SK-N-SH (cell line): ENCODE data around the gene SIX4. TPM values are rescaled to one million over a fixed set of nuclear protein-coding genes. Genes with fewer than 3 reads are reported as not detected.

Source experiments
- CTCF ChIA-PET: fragments of 300-600, 350-600 bp; formaldehyde crosslinking; extraction: SDS; loops from one replicate; lab custom pipeline; 2021; lab: Yijun Ruan, JAX
- POLR2A ChIA-PET: fragments of 350-600 bp; sonication (Branson Sonifier 250); formaldehyde crosslinking; extraction: SDS; loops from one replicate; lab custom pipeline; 2020; ENCODE audit warnings: antibody characterized with exemption, inconsistent platforms; lab: Yijun Ruan, JAX
- DNase-seq: peaks from one replicate; pipeline ENCODE4 v3.0.0; 2012
- H2AFZ ChIP-seq: fragments of 200-600 bp; sonication (generic); 2 replicates; pipeline ENCODE4 v1.8.1; 2016; ENCODE audit warnings: antibody characterized with exemption, mild to moderate bottlenecking, low read depth
- H3F3A ChIP-seq: fragments of 200-600 bp; sonication (generic); replicated peaks from 2 replicates; pipeline ENCODE3; 2016; ENCODE audit warnings: antibody characterized with exemption, mild to moderate bottlenecking; ENCODE audit not compliant: insufficient read depth
- H3K27ac ChIP-seq, 2 experiments: fragments of 200-500 bp in 1 of 2; fragments of 200-600 bp in 1 of 2; sonication (Bioruptor generic) in 1 of 2; sonication (generic), shearing (Covaris generic) in 1 of 2; 2 replicates each; pipeline versions ENCODE4 v1.5.1 to v1.6.1; 2014 to 2016; ENCODE audit warnings: low read depth in 2 of 2, inconsistent platforms in 1 of 2, low read length in 1 of 2, mild to moderate bottlenecking in 1 of 2, mixed read lengths in 1 of 2
- H3K27me3 ChIP-seq: fragments of 200-600 bp; sonication (generic), shearing (Covaris generic); 2 replicates; pipeline ENCODE4 v1.6.1; 2016; ENCODE audit warnings: mixed run types; ENCODE audit not compliant: insufficient read depth
- H3K36me3 ChIP-seq, 2 experiments: fragments of 200-500 bp in 1 of 2; fragments of 200-600 bp in 1 of 2; sonication (Bioruptor generic) in 1 of 2; sonication (generic) in 1 of 2; replicated peaks in 1 of 2; 2 replicates each; pipeline versions ENCODE3 to v1.5.1; 2014 to 2016; ENCODE audit warnings: low read length in 1 of 2, mild to moderate bottlenecking in 1 of 2; ENCODE audit not compliant: insufficient read depth in 2 of 2, control insufficient read depth in 1 of 2
- H3K4me1 ChIP-seq, 2 experiments: fragments of 200-500 bp in 1 of 2; fragments of 200-600 bp in 1 of 2; sonication (Bioruptor generic) in 1 of 2; sonication (generic), shearing (Covaris generic) in 1 of 2; 2 replicates each; pipeline versions ENCODE4 v1.5.1 to v1.6.1; 2014 to 2016; ENCODE audit warnings: low read depth in 1 of 2, low read length in 1 of 2, mixed run types in 1 of 2; ENCODE audit not compliant: insufficient read depth in 2 of 2, control insufficient read depth in 1 of 2
- H3K4me2 ChIP-seq: fragments of 200-600 bp; sonication (generic), shearing (Covaris generic); 2 replicates; pipeline ENCODE4 v1.6.1; 2017; ENCODE audit warnings: mixed run types
- H3K4me3 ChIP-seq, 2 experiments: fragments of 200-500 bp in 1 of 2; fragments of 200-600 bp in 1 of 2; sonication (Bioruptor generic) in 1 of 2; sonication (generic), shearing (Covaris generic) in 1 of 2; 2 replicates each; pipeline versions ENCODE4 v1.5.1 to v1.8.1; 2014 to 2016; ENCODE audit warnings: low read depth in 2 of 2, inconsistent platforms in 1 of 2, low read length in 1 of 2, mild to moderate bottlenecking in 1 of 2, mixed read lengths in 1 of 2, moderate library complexity in 1 of 2
- H3K79me2 ChIP-seq: fragments of 200-600 bp; sonication (generic); 2 replicates; pipeline ENCODE4 v1.8.1; 2017; ENCODE audit warnings: mild to moderate bottlenecking; ENCODE audit not compliant: insufficient read depth
- H3K9ac ChIP-seq: fragments of 200-600 bp; sonication (generic); 2 replicates; pipeline ENCODE4 v1.6.1; 2017; ENCODE audit warnings: mixed run types
- H3K9me2 ChIP-seq: fragments of 200-600 bp; sonication (generic); 2 replicates; pipeline ENCODE4 v1.6.1; 2017; ENCODE audit warnings: mixed run types
- H3K9me3 ChIP-seq: fragments of 200-600 bp; sonication (generic); 2 replicates; pipeline ENCODE4 v1.6.1; 2017; ENCODE audit warnings: mixed run types, mild to moderate bottlenecking, moderate library complexity
- H4K20me1 ChIP-seq: fragments of 200-600 bp; sonication (generic); 2 replicates; pipeline ENCODE4 v1.6.1; 2017; ENCODE audit warnings: mild to moderate bottlenecking, mixed run types; ENCODE audit not compliant: insufficient read depth
- EP300 ChIP-seq, 2 experiments: IDR thresholded peaks; 2 replicates each; pipeline versions ENCODE4 v1.4.0 to v1.6.1; 2012; ENCODE audit warnings: borderline replicate concordance in 1 of 2, low read depth in 1 of 2, low read length in 1 of 2
- EZH2phosphoT487 ChIP-seq: fragments of 200-600 bp; sonication (generic); IDR thresholded peaks from 2 replicates; pipeline ENCODE4 v1.6.1; 2017; ENCODE audit warnings: low read depth, mixed run types, mild to moderate bottlenecking, antibody characterized with exemption, moderate library complexity, borderline replicate concordance
- GABPA ChIP-seq: IDR thresholded peaks from 2 replicates; pipeline ENCODE4 v1.4.0; 2012; ENCODE audit warnings: low read depth, mild to moderate bottlenecking
- MEF2A ChIP-seq: IDR thresholded peaks from 2 replicates; pipeline ENCODE4 v1.4.0; 2012; ENCODE audit warnings: low read depth, borderline replicate concordance
- NFIC ChIP-seq: IDR thresholded peaks from 2 replicates; pipeline ENCODE4 v1.4.0; 2012; ENCODE audit warnings: borderline replicate concordance
- NRF1 ChIP-seq: IDR thresholded peaks from 2 replicates; pipeline ENCODE4 v1.6.1; 2012; ENCODE audit warnings: low read depth, mild to moderate bottlenecking, low read length
- RAD21 ChIP-seq: IDR thresholded peaks from 2 replicates; pipeline ENCODE4 v1.6.1; 2012; ENCODE audit warnings: mild to moderate bottlenecking, low read length
- RCOR1 ChIP-seq: fragments of 150-350 bp; IDR thresholded peaks from 2 replicates; pipeline ENCODE4 v1.6.1; 2017; ENCODE audit warnings: antibody characterized with exemption, low read length
- REST ChIP-seq: IDR thresholded peaks from 2 replicates; pipeline ENCODE4 v1.6.1; 2012; ENCODE audit warnings: mild to moderate bottlenecking, low read depth, low read length, moderate library complexity
- RFX5 ChIP-seq: IDR thresholded peaks from 2 replicates; pipeline ENCODE4 v1.6.1; 2012; ENCODE audit warnings: mild to moderate bottlenecking, improper control_type of control experiment, low read length
- RXRA ChIP-seq: IDR thresholded peaks from 2 replicates; pipeline ENCODE4 v1.4.0; 2012; ENCODE audit warnings: low read depth, mild to moderate bottlenecking, borderline replicate concordance
- SIN3A ChIP-seq: IDR thresholded peaks from 2 replicates; pipeline ENCODE4 v1.6.1; 2012; ENCODE audit warnings: low read depth, mild to moderate bottlenecking, low read length, moderate library complexity, borderline replicate concordance
- SMC3 ChIP-seq: IDR thresholded peaks from 2 replicates; pipeline ENCODE4 v1.6.1; 2012; ENCODE audit warnings: low read depth, low read length, improper control_type of control experiment
- TCF12 ChIP-seq: IDR thresholded peaks from 2 replicates; pipeline ENCODE4 v1.4.0; 2012
- WGBS: methylation state at CpG from one replicate; pipeline ENCODE4 v1.1.6; 2017; ENCODE audit warnings: low lambda C conversion rate; 5-methylcytosine and 5-hydroxymethylcytosine counted together
- polyA plus RNA-seq, 3 experiments: library from polyadenylated mRNA; depleted of rRNA; stranded (reverse); fragments of >200 nt; gene quantifications; 2 replicates each; pipeline ENCODE4 v1.2.3, GENCODE V29; 2012
- TF ChIP-seq, protein P1 (sequence below): IDR thresholded peaks from 2 replicates; pipeline ENCODE4; 2012
- TF ChIP-seq, protein P2 (sequence below): fragments of 200-600 bp; sonication (generic); IDR thresholded peaks from 2 replicates; pipeline ENCODE4 v1.6.1; 2017; ENCODE audit warnings: antibody characterized with exemption, mild to moderate bottlenecking, moderate library complexity

SIX4 gene
- polyA plus RNA-seq, 1 of the 3 experiments (the other 2 are of a cell fraction), result 3.3 TPM

DNA sequence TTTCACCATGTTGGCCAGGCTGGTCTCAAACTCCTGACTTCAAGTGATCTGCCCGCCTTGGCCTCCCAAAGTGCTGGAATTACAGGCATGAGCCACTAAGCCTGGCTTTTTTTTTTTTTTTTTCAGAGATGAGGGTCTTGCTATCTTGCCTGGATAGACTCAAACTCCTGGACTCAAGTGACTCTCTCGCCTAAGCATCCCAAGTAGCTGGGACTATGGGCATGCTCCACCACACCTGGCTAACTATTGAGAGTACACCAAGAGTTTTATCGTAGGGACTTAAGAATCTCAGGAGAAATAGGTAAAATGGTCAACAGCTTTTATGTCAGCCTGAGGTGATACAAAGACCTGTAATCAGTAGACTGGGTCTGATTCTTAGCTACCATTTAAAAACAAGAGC lies 43.6 kb downstream of the SIX4 start:
- no peaks in the 10 kb centered on the region for H4K20me1 ChIP-seq
- CTCF ChIA-PET, result no interaction called here

More for the DNA sequence above, 43.6 kb downstream of the SIX4 start:
- Histone ChIP-seq H3K9ac (no peak overlapping the region), H3K36me3 (no peaks in the 10 kb centered on the region), H3K27ac (no peak overlapping the region), H3K79me2 (no peaks in the 10 kb centered on the region), H3K9me2 (no peaks in the 10 kb centered on the region), H3K4me1 (no peaks in the 10 kb centered on the region), H3F3A (no peaks in the 10 kb centered on the region), H3K4me2 (no peak overlapping the region), H2AFZ (no peak overlapping the region), H3K4me3 (no peak overlapping the region), H3K27me3 (no peaks in the 10 kb centered on the region), H3K9me3 (peaks cover 3% of the 10 kb centered on the region; the same call in 1 of the 2 replicates)
- POLR2A ChIA-PET, result no interaction called here
- TF ChIP-seq NFIC (no peak), REST (no peak), TCF12 (no peak), SIN3A (no peak), EZH2phosphoT487 (no peak), NRF1 (no peak), GABPA (no peak), EP300 (IDR thresholded peaks at IDR 0.05; ENCODE audit: borderline replicate concordance in 1 of 2, low read depth in 1 of 2, low read length in 1 of 2) (no peak), RFX5 (no peak), SMC3 (no peak), MEF2A (no peak), RXRA (no peak), RAD21 (no peak), RCOR1 (no peak)
- TF ChIP-seq, protein P1, sequence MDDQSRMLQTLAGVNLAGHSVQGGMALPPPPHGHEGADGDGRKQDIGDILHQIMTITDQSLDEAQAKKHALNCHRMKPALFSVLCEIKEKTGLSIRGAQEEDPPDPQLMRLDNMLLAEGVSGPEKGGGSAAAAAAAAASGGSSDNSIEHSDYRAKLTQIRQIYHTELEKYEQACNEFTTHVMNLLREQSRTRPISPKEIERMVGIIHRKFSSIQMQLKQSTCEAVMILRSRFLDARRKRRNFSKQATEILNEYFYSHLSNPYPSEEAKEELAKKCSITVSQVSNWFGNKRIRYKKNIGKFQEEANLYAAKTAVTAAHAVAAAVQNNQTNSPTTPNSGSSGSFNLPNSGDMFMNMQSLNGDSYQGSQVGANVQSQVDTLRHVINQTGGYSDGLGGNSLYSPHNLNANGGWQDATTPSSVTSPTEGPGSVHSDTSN, result no peak
- TF ChIP-seq, protein P2, sequence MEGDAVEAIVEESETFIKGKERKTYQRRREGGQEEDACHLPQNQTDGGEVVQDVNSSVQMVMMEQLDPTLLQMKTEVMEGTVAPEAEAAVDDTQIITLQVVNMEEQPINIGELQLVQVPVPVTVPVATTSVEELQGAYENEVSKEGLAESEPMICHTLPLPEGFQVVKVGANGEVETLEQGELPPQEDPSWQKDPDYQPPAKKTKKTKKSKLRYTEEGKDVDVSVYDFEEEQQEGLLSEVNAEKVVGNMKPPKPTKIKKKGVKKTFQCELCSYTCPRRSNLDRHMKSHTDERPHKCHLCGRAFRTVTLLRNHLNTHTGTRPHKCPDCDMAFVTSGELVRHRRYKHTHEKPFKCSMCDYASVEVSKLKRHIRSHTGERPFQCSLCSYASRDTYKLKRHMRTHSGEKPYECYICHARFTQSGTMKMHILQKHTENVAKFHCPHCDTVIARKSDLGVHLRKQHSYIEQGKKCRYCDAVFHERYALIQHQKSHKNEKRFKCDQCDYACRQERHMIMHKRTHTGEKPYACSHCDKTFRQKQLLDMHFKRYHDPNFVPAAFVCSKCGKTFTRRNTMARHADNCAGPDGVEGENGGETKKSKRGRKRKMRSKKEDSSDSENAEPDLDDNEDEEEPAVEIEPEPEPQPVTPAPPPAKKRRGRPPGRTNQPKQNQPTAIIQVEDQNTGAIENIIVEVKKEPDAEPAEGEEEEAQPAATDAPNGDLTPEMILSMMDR, result no peak
- DNase-seq, result no peak
- 71% methylated on average over 3 of the region's 3 CpGs for WGBS
